ENCODE measurements around the gene TECPR1. TPM values are rescaled to one million over a fixed set of nuclear protein-coding genes. Genes with fewer than 3 reads are reported as not detected.
A peak's percentile ranks its signal among the peaks of the same experiment; 100 is the strongest.

TECPR1 gene
- total RNA-seq, 1 experiment from 2014 or later, result 21.5 TPM

GRCh38 chr7:98180751-98181150 lies 71.3 kb downstream of the TECPR1 start:
- Mint-ChIP-seq H3K27me3 (ENCODE audit: low read depth) (no peaks in the 10 kb centered on the region), H3K4me3 (no peak overlapping the region), H3K9me3 (peaks cover 3% of the 10 kb centered on the region; the same call in 1 of the 2 replicates), H3K4me1 (peaks cover 31% of the 10 kb centered on the region), H3K36me3 (peaks cover 13% of the 10 kb centered on the region), H3K27ac (no peak overlapping the region)
- TF ChIP-seq FOXP4 (CRISPR knock-in tag; IDR thresholded peaks at IDR 0.05) (no peak), NR1H2 (CRISPR knock-in tag; IDR thresholded peaks at IDR 0.05) (no peak), NFYB (CRISPR knock-in tag; conservative IDR thresholded peaks at IDR 0.05; ENCODE audit: low read depth) (no peak), TEAD1 (CRISPR knock-in tag; IDR thresholded peaks at IDR 0.05) (no peak), NFE2L1 (CRISPR knock-in tag; IDR thresholded peaks at IDR 0.05) (no peak), JUN (CRISPR knock-in tag; IDR thresholded peaks at IDR 0.05) (no peak), CREM (CRISPR knock-in tag; IDR thresholded peaks at IDR 0.05) (no peak)
- ATAC-seq, result no peak
- ChIA-PET POLR2A (no interaction called here), CTCF (interaction anchor here (0.6 to 2.3 kb wide), 3 partner anchors 12 to 1106 kb away, joined by 3 to 10 read pairs (median 3); no protein-coding TSS in a partner anchor)
- DNase-seq (ENCODE audit: low spot score), result no peak

GRCh38 chr7:98178762-98179490 lies 73.1 kb downstream of the TECPR1 start:
- peaks cover 31% of the 10 kb centered on the region for H3K4me1 Mint-ChIP-seq
- H3K4me3 Mint-ChIP-seq, result no peak overlapping the region
- peaks cover 3% of the 10 kb centered on the region; the same call in 1 of the 2 replicates for H3K9me3 Mint-ChIP-seq
- ChIA-PET CTCF (interaction anchor here (1.6 to 4.1 kb wide), 4 partner anchors 10 to 166 kb away, joined by 5 to 19 read pairs (median 8); no protein-coding TSS in a partner anchor), POLR2A (no interaction called here)
- H3K36me3 Mint-ChIP-seq, result peaks cover 17% of the 10 kb centered on the region
- ATAC-seq (peak; percentile 38), DNase-seq (ENCODE audit: low spot score) (no peak)
- no peaks in the 10 kb centered on the region for H3K27me3 Mint-ChIP-seq (ENCODE audit: low read depth)
- TF ChIP-seq, protein P1, sequence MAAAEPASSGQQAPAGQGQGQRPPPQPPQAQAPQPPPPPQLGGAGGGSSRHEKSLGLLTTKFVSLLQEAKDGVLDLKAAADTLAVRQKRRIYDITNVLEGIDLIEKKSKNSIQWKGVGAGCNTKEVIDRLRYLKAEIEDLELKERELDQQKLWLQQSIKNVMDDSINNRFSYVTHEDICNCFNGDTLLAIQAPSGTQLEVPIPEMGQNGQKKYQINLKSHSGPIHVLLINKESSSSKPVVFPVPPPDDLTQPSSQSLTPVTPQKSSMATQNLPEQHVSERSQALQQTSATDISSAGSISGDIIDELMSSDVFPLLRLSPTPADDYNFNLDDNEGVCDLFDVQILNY (CRISPR knock-in tag; IDR thresholded peaks at IDR 0.05), result no peak
- no peak for TF ChIP-seq ZNF671 (CRISPR knock-in tag; IDR thresholded peaks at IDR 0.05)
- H3K27ac Mint-ChIP-seq, result peak overlapping the region; percentile 55; the same call in 1 of the 2 replicates

GRCh38 chr7:98178321-98178720 lies 73.7 kb downstream of the TECPR1 start:
- no peaks in the 10 kb centered on the region for H3K27me3 Mint-ChIP-seq (ENCODE audit: low read depth)
- H3K4me1 Mint-ChIP-seq, result peaks cover 29% of the 10 kb centered on the region
- no peaks in the 10 kb centered on the region for H3K9me3 Mint-ChIP-seq
- peak; percentile 50 for ATAC-seq
- DNase-seq (ENCODE audit: low spot score), result no peak
- POLR2A ChIA-PET, result no interaction called here
- H3K36me3 Mint-ChIP-seq, result peaks cover 14% of the 10 kb centered on the region
- H3K27ac Mint-ChIP-seq, result 0 out of 2 replicates have a peak overlapping the region, but pooled peaks have one; percentile 15
- no peak overlapping the region for H3K4me3 Mint-ChIP-seq
- CTCF ChIA-PET, result interaction anchor here (1.4 to 4.1 kb wide), 5 partner anchors 9 to 165 kb away, joined by 5 to 19 read pairs (median 9); no protein-coding TSS in a partner anchor
- TF ChIP-seq SMAD4 (CRISPR knock-in tag; IDR thresholded peaks at IDR 0.05), result no peak
- TF ChIP-seq, protein P2, sequence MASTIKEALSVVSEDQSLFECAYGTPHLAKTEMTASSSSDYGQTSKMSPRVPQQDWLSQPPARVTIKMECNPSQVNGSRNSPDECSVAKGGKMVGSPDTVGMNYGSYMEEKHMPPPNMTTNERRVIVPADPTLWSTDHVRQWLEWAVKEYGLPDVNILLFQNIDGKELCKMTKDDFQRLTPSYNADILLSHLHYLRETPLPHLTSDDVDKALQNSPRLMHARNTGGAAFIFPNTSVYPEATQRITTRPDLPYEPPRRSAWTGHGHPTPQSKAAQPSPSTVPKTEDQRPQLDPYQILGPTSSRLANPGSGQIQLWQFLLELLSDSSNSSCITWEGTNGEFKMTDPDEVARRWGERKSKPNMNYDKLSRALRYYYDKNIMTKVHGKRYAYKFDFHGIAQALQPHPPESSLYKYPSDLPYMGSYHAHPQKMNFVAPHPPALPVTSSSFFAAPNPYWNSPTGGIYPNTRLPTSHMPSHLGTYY (CRISPR knock-in tag; IDR thresholded peaks at IDR 0.05), result no peak
- no peak for TF ChIP-seq RORB (CRISPR knock-in tag; IDR thresholded peaks at IDR 0.05)
- TF ChIP-seq ATF1 (CRISPR knock-in tag; IDR thresholded peaks at IDR 0.05), result no peak
- no peak for TF ChIP-seq CREB1 (CRISPR knock-in tag; IDR thresholded peaks at IDR 0.05)
- TF ChIP-seq NFYB (CRISPR knock-in tag; conservative IDR thresholded peaks at IDR 0.05; ENCODE audit: low read depth), result no peak
- no peak for TF ChIP-seq ZNF423 (CRISPR knock-in tag; IDR thresholded peaks at IDR 0.05)
- no peak for TF ChIP-seq ZNF532 (CRISPR knock-in tag; IDR thresholded peaks at IDR 0.05; ENCODE audit: borderline replicate concordance)
- no peak for TF ChIP-seq ZNF232 (CRISPR knock-in tag; IDR thresholded peaks at IDR 0.05)
- TF ChIP-seq PRRX2 (CRISPR knock-in tag; IDR thresholded peaks at IDR 0.05), result no peak
- no peak for TF ChIP-seq AFF4 (CRISPR knock-in tag; IDR thresholded peaks at IDR 0.05; ENCODE audit: borderline replicate concordance)
